Endothelial cell of umbilical vein (primary cell): ENCODE data around the gene MTHFR. TPM values are rescaled to one million over a fixed set of nuclear protein-coding genes. Genes with fewer than 3 reads are reported as not detected.

Experiments used
- BruUV-seq: library from RNA; stranded (reverse); fragments of 400-500 nt; replicated peaks from 2 replicates; lab custom pipeline; 2021; lab: Mats Ljungman, UMichigan
- CTCF ChIA-PET: fragments of 300-600, 350-600 bp; sonication (Branson Sonifier 250); formaldehyde crosslinking; loops from one replicate; lab custom pipeline; 2021; ENCODE audit warnings: antibody characterized with exemption, inconsistent platforms; lab: Charles Lee
- POLR2A ChIA-PET: fragments of 300-600, 350-600 bp; sonication (Branson Sonifier 250); formaldehyde crosslinking; loops from one replicate; lab custom pipeline; 2021; ENCODE audit warnings: antibody characterized with exemption, inconsistent platforms; lab: Charles Lee
- DNase-seq: peaks from one replicate; pipeline ENCODE4 v3.0.0-alpha.2; 2011; ENCODE audit warnings: low read depth, low spot score
- FAIRE-seq: peaks from 2 replicates; lab custom pipeline; 2011; peaks lifted over from hg19 to GRCh38; lab: Jason Lieb, UNC
- H2AFZ ChIP-seq: 2 replicates; pipeline ENCODE4 v1.6.0; 2012; ENCODE audit warnings: low read depth, low read length, control low read depth, inconsistent platforms
- H3K27ac ChIP-seq: 2 replicates; pipeline ENCODE4 v1.5.1; 2011; ENCODE audit warnings: low read depth, mild to moderate bottlenecking, control low read depth, low read length, moderate library complexity; ENCODE audit not compliant: insufficient read depth
- H3K27me3 ChIP-seq, 2 experiments: 2 replicates each; pipeline versions ENCODE4 v1.6.0 to v1.6.1; 2011; ENCODE audit warnings: low read length in 2 of 2, mixed read lengths in 1 of 2; ENCODE audit not compliant: control insufficient read depth in 2 of 2, insufficient read depth in 2 of 2
- H3K36me3 ChIP-seq, 2 experiments: 2 replicates in 1 of 2; 3 replicates in 1 of 2; pipeline ENCODE4 v1.5.1; 2011; ENCODE audit warnings: low read length in 2 of 2, mild to moderate bottlenecking in 1 of 2, moderate library complexity in 1 of 2; ENCODE audit not compliant: control insufficient read depth in 2 of 2, insufficient read depth in 2 of 2; ENCODE audit errors: extremely low read depth in 1 of 2
- H3K4me1 ChIP-seq: 3 replicates; pipeline ENCODE4 v1.5.1; 2011; ENCODE audit warnings: mild to moderate bottlenecking, low read length; ENCODE audit not compliant: control insufficient read depth, insufficient read depth; ENCODE audit errors: extremely low read depth
- H3K4me2 ChIP-seq: 2 replicates; pipeline ENCODE4 v1.6.1; 2011; ENCODE audit warnings: low read length, control low read depth, mixed read lengths; ENCODE audit not compliant: insufficient read depth
- H3K4me3 ChIP-seq, 3 experiments: fragments of 200-600 bp in 1 of 3; sonication (generic), shearing (Covaris generic) in 1 of 3; replicated peaks in 1 of 3; 2 replicates each; pipeline ENCODE4 v1.5.1; 2011 to 2016; ENCODE audit warnings: control low read depth in 3 of 3, low read length in 3 of 3, mild to moderate bottlenecking in 2 of 3, inconsistent platforms in 1 of 3, low read depth in 1 of 3, moderate library complexity in 1 of 3; ENCODE audit not compliant: insufficient read depth in 1 of 3
- H3K79me2 ChIP-seq: 2 replicates; pipeline ENCODE4 v1.6.0; 2012; ENCODE audit warnings: low read length, inconsistent platforms; ENCODE audit not compliant: control insufficient read depth, insufficient read depth
- H3K9ac ChIP-seq: replicated peaks from 2 replicates; pipeline ENCODE3; 2011; ENCODE audit warnings: low read length, control low read depth; ENCODE audit not compliant: insufficient read depth; ENCODE audit errors: extremely low read depth
- H3K9me1 ChIP-seq: replicated peaks from 3 replicates; pipeline ENCODE4 v1.6.0; 2011; ENCODE audit warnings: mild to moderate bottlenecking, low read length; ENCODE audit not compliant: control insufficient read depth, insufficient read depth; ENCODE audit errors: extremely low read depth
- H3K9me3 ChIP-seq: replicated peaks from 2 replicates; pipeline ENCODE4 v1.5.1; 2012; ENCODE audit warnings: low read length, inconsistent platforms; ENCODE audit not compliant: control insufficient read depth, insufficient read depth
- H4K20me1 ChIP-seq: replicated peaks from 2 replicates; pipeline ENCODE3; 2011; ENCODE audit warnings: mild to moderate bottlenecking, low read length; ENCODE audit not compliant: control insufficient read depth, insufficient read depth; ENCODE audit errors: extremely low read depth
- EZH2 ChIP-seq: IDR thresholded peaks from 2 replicates; pipeline ENCODE4 v1.6.1; 2012; ENCODE audit warnings: borderline replicate concordance, low read depth, mild to moderate bottlenecking, moderate library complexity, low read length, inconsistent platforms; ENCODE audit not compliant: severe bottlenecking
- FOS ChIP-seq: IDR thresholded peaks from 2 replicates; pipeline ENCODE4 v1.6.1; 2011; ENCODE audit warnings: mild to moderate bottlenecking, low read length, moderate library complexity, borderline replicate concordance; ENCODE audit not compliant: insufficient read depth
- GATA2 ChIP-seq: IDR thresholded peaks from 2 replicates; pipeline ENCODE4 v1.7.0; 2011; ENCODE audit warnings: low read depth, mild to moderate bottlenecking, moderate library complexity, mixed read lengths, low read length; ENCODE audit not compliant: insufficient read length, insufficient read depth
- JUN ChIP-seq: IDR thresholded peaks from 2 replicates; pipeline ENCODE4 v1.6.1; 2011; ENCODE audit warnings: borderline replicate concordance, low read depth; ENCODE audit not compliant: insufficient read length, insufficient read depth
- MAX ChIP-seq: IDR thresholded peaks from 2 replicates; pipeline ENCODE4 v1.6.1; 2011; ENCODE audit not compliant: insufficient read depth, insufficient read length
- MYC ChIP-seq: IDR thresholded peaks from one replicate; pipeline ENCODE4 v1.6.1; 2011; ENCODE audit warnings: mild to moderate bottlenecking, low read depth, low read length
- POLR2A ChIP-seq: IDR thresholded peaks from 2 replicates; pipeline ENCODE4 v1.6.1; 2012; ENCODE audit warnings: low read depth, mild to moderate bottlenecking, control low read depth, low read length
- POLR2AphosphoS5 ChIP-seq: IDR thresholded peaks from 2 replicates; pipeline ENCODE4 v1.6.1; 2012; ENCODE audit warnings: low read depth, mild to moderate bottlenecking, control low read depth, low read length, moderate library complexity; ENCODE audit not compliant: insufficient read depth
- dilution Hi-C: fragments of 300-500 bp; cut with MboI; formaldehyde crosslinking; loops from one replicate; pipeline ENCODE4 v1.15.0; 2019; ENCODE audit warnings: low sequenced_read_pairs; ENCODE audit not compliant: extremely low pct_ligation_motif_present
- intact Hi-C: fragments of 100-400 bp; cut with micrococcal nuclease; formaldehyde crosslinking; loops from one replicate; pipeline ENCODE4 v1.10.0; 2022
- polyA plus RNA-seq, 4 experiments: library from polyadenylated mRNA; depleted of rRNA in 3 of 4; stranded (reverse) in 3 of 4; unstranded in 1 of 4; fragments of >200 nt; gene quantifications; 2 replicates each; pipeline versions ENCODE4 v1.2.1 to v1.2.3, GENCODE V29; 2011 to 2012; ENCODE audit warnings: missing spikeins in 1 of 4
- total RNA-seq: library from RNA; stranded (reverse); gene quantifications from 2 replicates; pipeline ENCODE4 v1.2.3, GENCODE V29; 2021
- TF ChIP-seq, protein P1 (sequence below), 2 donors: IDR thresholded peaks; 1 replicate in 1 of 2; 2 replicates in 1 of 2; pipeline ENCODE4 v1.5.1; 2011; ENCODE audit warnings: low read length in 2 of 2, mild to moderate bottlenecking in 2 of 2, moderate library complexity in 2 of 2, control low read depth in 1 of 2, inconsistent platforms in 1 of 2, low read depth in 1 of 2; ENCODE audit not compliant: insufficient read depth in 1 of 2; ENCODE audit errors: extremely low read depth in 1 of 2

MTHFR gene
- total and polyA plus RNA-seq, 2 donors (not counting 3 experiments of a cell fraction or from before 2014, with no cell fraction given) = 13.8 to 25.3 TPM

DNA sequence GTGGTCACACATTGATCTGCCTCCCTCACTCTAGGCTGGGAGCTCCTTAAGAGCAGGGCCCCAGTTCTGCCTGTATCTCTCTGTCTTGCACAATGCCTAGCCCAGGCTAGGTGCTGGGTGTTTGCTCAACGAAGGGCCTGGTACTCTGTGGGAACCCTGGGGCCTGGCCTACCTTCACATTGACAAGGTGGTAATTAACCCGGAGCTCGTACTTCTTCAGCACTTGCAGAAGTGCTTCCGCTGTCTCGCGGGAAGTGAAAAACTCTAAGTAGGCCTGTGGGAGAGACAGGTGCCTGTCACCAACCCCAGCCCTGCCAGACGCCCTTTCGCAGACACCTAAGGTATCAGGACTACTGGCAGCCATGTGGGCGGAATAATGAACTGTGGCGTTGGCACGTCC lies 13.7 kb downstream of the MTHFR start:
- ChIA-PET POLR2A (no interaction called here), CTCF (no interaction called here)
- H3K79me2 ChIP-seq = no peaks in the 10 kb centered on the region
- FAIRE-seq (no peak), DNase-seq (no peak)
- H3K9me3 ChIP-seq = no peaks in the 10 kb centered on the region
- H3K4me3 ChIP-seq = no peak overlapping the region
- no peaks in the 10 kb centered on the region for H3K27me3 ChIP-seq
- H3K4me1 ChIP-seq = peaks cover 23% of the 10 kb centered on the region
- H2AFZ ChIP-seq = no peak overlapping the region
- no peak overlapping the region for H3K4me2 ChIP-seq
- TF ChIP-seq POLR2AphosphoS5 (no peak), FOS (no peak), MYC (no peak), EZH2 (no peak), GATA2 (no peak), MAX (no peak), JUN (no peak), POLR2A (no peak)
- TF ChIP-seq, protein P1, sequence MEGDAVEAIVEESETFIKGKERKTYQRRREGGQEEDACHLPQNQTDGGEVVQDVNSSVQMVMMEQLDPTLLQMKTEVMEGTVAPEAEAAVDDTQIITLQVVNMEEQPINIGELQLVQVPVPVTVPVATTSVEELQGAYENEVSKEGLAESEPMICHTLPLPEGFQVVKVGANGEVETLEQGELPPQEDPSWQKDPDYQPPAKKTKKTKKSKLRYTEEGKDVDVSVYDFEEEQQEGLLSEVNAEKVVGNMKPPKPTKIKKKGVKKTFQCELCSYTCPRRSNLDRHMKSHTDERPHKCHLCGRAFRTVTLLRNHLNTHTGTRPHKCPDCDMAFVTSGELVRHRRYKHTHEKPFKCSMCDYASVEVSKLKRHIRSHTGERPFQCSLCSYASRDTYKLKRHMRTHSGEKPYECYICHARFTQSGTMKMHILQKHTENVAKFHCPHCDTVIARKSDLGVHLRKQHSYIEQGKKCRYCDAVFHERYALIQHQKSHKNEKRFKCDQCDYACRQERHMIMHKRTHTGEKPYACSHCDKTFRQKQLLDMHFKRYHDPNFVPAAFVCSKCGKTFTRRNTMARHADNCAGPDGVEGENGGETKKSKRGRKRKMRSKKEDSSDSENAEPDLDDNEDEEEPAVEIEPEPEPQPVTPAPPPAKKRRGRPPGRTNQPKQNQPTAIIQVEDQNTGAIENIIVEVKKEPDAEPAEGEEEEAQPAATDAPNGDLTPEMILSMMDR (IDR thresholded peaks at IDR 0.05; ENCODE audit: extremely low read depth in 1 of 2, insufficient read depth in 1 of 2, low read depth in 1 of 2, low read length in 2 of 2) = no peak
- intact Hi-C loops (no loop called here), dilution Hi-C loops (no loop called here)
- BruUV-seq = no TSS peak
- H3K9me1 ChIP-seq = no peaks in the 10 kb centered on the region
- no peak overlapping the region for H3K27ac ChIP-seq
- no peaks in the 10 kb centered on the region for H4K20me1 ChIP-seq
- H3K9ac ChIP-seq = no peak overlapping the region
- peaks cover 3 to 37% of the 10 kb centered on the region in 2 experiments for H3K36me3 ChIP-seq
